K562 (cell line): ENCODE data around the gene ATRAID. TPM values are rescaled to one million over a fixed set of nuclear protein-coding genes. Genes with fewer than 3 reads are reported as not detected.

Experiments
- ATAC-seq: fragments of 200-7000 bp; cut with Tn5 transposase; 3 replicates; pipeline ENCODE4 v1.9.1; 2020; ENCODE audit warnings: moderate library complexity
- BruUV-seq: library from RNA; stranded (reverse); fragments of 400-500 nt; replicated peaks from 2 replicates; lab custom pipeline; 2021; lab: Mats Ljungman, UMichigan
- CTCF ChIA-PET: fragments of 300-600 bp; formaldehyde crosslinking; extraction: SDS; loops from one replicate; lab custom pipeline; 2021; ENCODE audit warnings: low intra/inter-chr PET ratio; lab: Yijun Ruan, JAX
- POLR2A ChIA-PET: fragments of 300-600, 350-650 bp; sonication (Branson Sonifier 250); formaldehyde crosslinking; extraction: SDS; loops from one replicate; lab custom pipeline; 2021; ENCODE audit warnings: antibody characterized with exemption, inconsistent platforms; lab: Yijun Ruan, JAX
- DNase-seq, 4 experiments: peaks; one replicate each; pipeline versions ENCODE4 v3.0.0 to v3.0.0-alpha.2; 2011 to 2018; ENCODE audit warnings: low spot score in 3 of 4, mixed read lengths in 3 of 4; ENCODE audit errors: extremely low read depth in 1 of 4
- FAIRE-seq: peaks from 2 replicates; lab custom pipeline; 2011; peaks lifted over from hg19 to GRCh38; lab: Jason Lieb, UNC
- H2AFZ ChIP-seq: 2 replicates; pipeline ENCODE4 v1.6.0; 2011; ENCODE audit warnings: low read depth, low read length, control low read depth, inconsistent platforms
- H3K27ac ChIP-seq: fragments of 200-600 bp; 3 replicates; pipeline ENCODE4 v1.8.0; 2011; ENCODE audit warnings: low read depth, mild to moderate bottlenecking, control low read depth, inconsistent platforms, low read length, moderate library complexity, mixed read lengths; ENCODE audit errors: extremely low read depth
- H3K27me3 ChIP-seq, 2 experiments: fragments of 300-600 bp in 1 of 2; 2 replicates in 1 of 2; 3 replicates in 1 of 2; pipeline versions ENCODE4 v1.6.0 to v1.8.0; 2011; ENCODE audit warnings: inconsistent platforms in 2 of 2, low read length in 2 of 2, mild to moderate bottlenecking in 1 of 2, mixed read lengths in 1 of 2, moderate library complexity in 1 of 2; ENCODE audit not compliant: control insufficient read depth in 2 of 2, insufficient read depth in 2 of 2
- H3K36me3 ChIP-seq: fragments of 300-600 bp; 3 replicates; pipeline ENCODE4 v1.8.0; 2011; ENCODE audit warnings: mild to moderate bottlenecking, low read length, inconsistent platforms; ENCODE audit not compliant: control insufficient read depth, insufficient read depth
- H3K4me1 ChIP-seq, 2 experiments: fragments of 200-600 bp in 1 of 2; replicated peaks in 1 of 2; 2 replicates in 1 of 2; 3 replicates in 1 of 2; pipeline versions ENCODE4 v1.5.1 to v1.8.0; 2011; ENCODE audit warnings: inconsistent platforms in 2 of 2, low read length in 2 of 2, mild to moderate bottlenecking in 1 of 2, mixed read lengths in 1 of 2, moderate library complexity in 1 of 2; ENCODE audit not compliant: control insufficient read depth in 2 of 2, insufficient read depth in 2 of 2
- H3K4me2 ChIP-seq: 2 replicates; pipeline ENCODE4 v1.6.1; 2011; ENCODE audit warnings: low read length, control low read depth, inconsistent platforms, mixed read lengths; ENCODE audit not compliant: insufficient read depth
- H3K4me3 ChIP-seq: fragments of 200-600 bp; sonication (generic), shearing (Covaris generic); 2 replicates; pipeline ENCODE4 v1.5.1; 2016; ENCODE audit warnings: control low read depth, inconsistent platforms
- H3K79me2 ChIP-seq: fragments of 200-600 bp; 3 replicates; pipeline ENCODE4 v1.8.0; 2011; ENCODE audit warnings: low read length, inconsistent platforms; ENCODE audit not compliant: control insufficient read depth, insufficient read depth
- H3K9ac ChIP-seq, 2 experiments: 2 replicates each; pipeline versions ENCODE4 v1.6.0 to v1.6.1; 2011; ENCODE audit warnings: low read depth in 2 of 2, low read length in 2 of 2, control low read depth in 1 of 2, inconsistent platforms in 1 of 2, mild to moderate bottlenecking in 1 of 2, mixed read lengths in 1 of 2; ENCODE audit not compliant: insufficient read depth in 1 of 2
- H3K9me1 ChIP-seq: one replicate; pipeline ENCODE4 v1.6.0; 2011; ENCODE audit warnings: inconsistent platforms, mild to moderate bottlenecking, low read length, moderate library complexity; ENCODE audit not compliant: control insufficient read depth, insufficient read depth
- H3K9me3 ChIP-seq: replicated peaks from 2 replicates; pipeline ENCODE4 v1.5.1; 2011; ENCODE audit warnings: low read depth, low read length, inconsistent platforms; ENCODE audit not compliant: control insufficient read depth, insufficient read depth
- H4K20me1 ChIP-seq: replicated peaks from 2 replicates; pipeline ENCODE4 v1.6.1; 2011; ENCODE audit warnings: low read length, inconsistent platforms, mixed read lengths; ENCODE audit not compliant: control insufficient read depth, insufficient read depth
- FOXA1 ChIP-seq: fragments of 450-650 bp; IDR thresholded peaks from 2 replicates; pipeline ENCODE4 v1.6.1; 2016; ENCODE audit warnings: mild to moderate bottlenecking, borderline replicate concordance
- HDAC3 ChIP-seq: fragments of 450-650 bp; IDR thresholded peaks from 2 replicates; pipeline ENCODE4 v1.6.1; 2018; ENCODE audit warnings: borderline replicate concordance, mild to moderate bottlenecking, moderate library complexity; ENCODE audit not compliant: partially characterized antibody
- HDAC8 ChIP-seq: fragments of 450-650 bp; IDR thresholded peaks from 2 replicates; pipeline ENCODE4 v1.6.1; 2016; ENCODE audit warnings: mild to moderate bottlenecking, missing genetic modification characterization, moderate library complexity, missing compliant biosample characterization
- HES1 ChIP-seq: fragments of 450-650 bp; IDR thresholded peaks from 2 replicates; pipeline ENCODE4 v1.6.1; 2016; ENCODE audit warnings: low read depth, mild to moderate bottlenecking, moderate library complexity
- KDM1A ChIP-seq, 2 experiments: fragments of 450-650 bp; IDR thresholded peaks; 2 replicates each; pipeline ENCODE4 v1.6.1; 2016; ENCODE audit warnings: mild to moderate bottlenecking in 2 of 2
- MTA1 ChIP-seq: fragments of 450-650 bp; IDR thresholded peaks from 2 replicates; pipeline ENCODE4 v1.6.1; 2017; ENCODE audit warnings: borderline replicate concordance
- NFXL1 ChIP-seq: fragments of 450-650 bp; formaldehyde crosslinking; IDR thresholded peaks from 2 replicates; pipeline ENCODE4 v1.4.0; 2021; ENCODE audit warnings: mild to moderate bottlenecking
- PHB2 ChIP-seq: fragments of 450-650 bp; IDR thresholded peaks from 2 replicates; pipeline ENCODE4 v1.6.1; 2017; ENCODE audit warnings: low read depth
- PKNOX1 ChIP-seq: fragments of 450-650 bp; IDR thresholded peaks from 2 replicates; pipeline ENCODE4 v1.6.1; 2016
- RB1 ChIP-seq: fragments of 450-650 bp; IDR thresholded peaks from 2 replicates; pipeline ENCODE4 v1.6.1; 2017; ENCODE audit warnings: low read depth, mild to moderate bottlenecking
- RBM15 ChIP-seq: fragments of 200-400 bp; formaldehyde crosslinking; IDR thresholded peaks from 2 replicates; pipeline ENCODE4 v1.6.1; 2018; ENCODE audit warnings: mild to moderate bottlenecking, low read length, moderate library complexity; ENCODE audit not compliant: insufficient read depth
- SMAD1 ChIP-seq: fragments of 150-350 bp; IDR thresholded peaks from 2 replicates; pipeline ENCODE4 v1.6.1; 2014; ENCODE audit warnings: low read length, low read depth; ENCODE audit not compliant: partially characterized antibody
- THRB ChIP-seq: fragments of 450-650 bp; formaldehyde crosslinking; conservative IDR thresholded peaks from 2 replicates; pipeline ENCODE4 v1.4.0; 2022; ENCODE audit warnings: mild to moderate bottlenecking, missing genetic modification characterization
- VEZF1 ChIP-seq: fragments of 200-800 bp; sonication (Bioruptor generic); IDR thresholded peaks from 2 replicates; pipeline ENCODE4 v1.6.1; 2017; ENCODE audit warnings: missing genetic modification characterization, missing compliant biosample characterization
- ZBTB7A ChIP-seq: IDR thresholded peaks from 2 replicates; pipeline ENCODE4 v1.6.1; 2011; ENCODE audit warnings: low read depth, mild to moderate bottlenecking, low read length, moderate library complexity, borderline replicate concordance; ENCODE audit not compliant: control insufficient read depth
- ZNF764 ChIP-seq: fragments of 250-450 bp; sonication (Bioruptor Pico); IDR thresholded peaks from 2 replicates; pipeline ENCODE4 v1.4.0; 2020; ENCODE audit warnings: low read depth, mild to moderate bottlenecking, moderate library complexity
- WGBS: fragments of 100-300 bp; shearing (Covaris generic); methylation state at CpG from one replicate; pipeline ENCODE4 v1.1.6; 2016; ENCODE audit warnings: low coverage, mixed read lengths; ENCODE audit not compliant: insufficient coverage; ENCODE audit errors: missing lambda C conversion rate; 5-methylcytosine and 5-hydroxymethylcytosine counted together
- in situ Hi-C: fragments of 300-500 bp; cut with MboI; formaldehyde crosslinking; loops from 4 replicates; pipeline ENCODE4 v1.15.0; 2018; ENCODE audit warnings: inconsistent platforms, mixed read lengths
- intact Hi-C: fragments of 100-400 bp; cut with micrococcal nuclease; formaldehyde crosslinking; loops from 2 replicates; pipeline ENCODE4 v1.14.2; 2022
- polyA plus RNA-seq, 8 experiments: library from polyadenylated mRNA; depleted of rRNA in 4 of 8; stranded (reverse) in 5 of 8; unstranded in 3 of 8; fragments of >200 nt; fragmentation: Nextera tagmentation in 2 of 8; fragmentation: Illumina TruSeq in 1 of 8; extraction: Ambion mirVana in 2 of 8; extraction: Trizol in 1 of 8; gene quantifications; 2 replicates each; pipeline versions ENCODE4 v1.2.1 to v1.2.3, GENCODE V29; 2011 to 2014; ENCODE audit warnings: inconsistent platforms in 1 of 8, missing spikeins in 1 of 8
- total RNA-seq, 7 experiments: library from RNA; depleted of rRNA in 6 of 7; stranded (reverse); fragments of >200 nt in 6 of 7; fragmentation: Illumina TruSeq in 2 of 7; extraction: Trizol in 2 of 7; gene quantifications; 2 replicates each; pipeline versions ENCODE4 v1.2.1 to v1.2.3, GENCODE V29; 2011 to 2021; ENCODE audit warnings: low replicate concordance in 1 of 7
- TF ChIP-seq, protein P1 (sequence below): fragments of 250-450 bp; sonication (Bioruptor Pico); IDR thresholded peaks from 2 replicates; pipeline ENCODE4 v1.9.0; 2021; ENCODE audit warnings: mild to moderate bottlenecking
- TF ChIP-seq, protein P2 (sequence below): IDR thresholded peaks from 2 replicates; pipeline ENCODE4 v1.6.1; 2014; ENCODE audit warnings: antibody characterized with exemption

ATRAID gene
- total and polyA plus RNA-seq, 9 of the 15 experiments (the other 6 are each of a cell fraction or from before 2014, with no cell fraction given) = 70.2 to 187 (median 108) TPM

DNA sequence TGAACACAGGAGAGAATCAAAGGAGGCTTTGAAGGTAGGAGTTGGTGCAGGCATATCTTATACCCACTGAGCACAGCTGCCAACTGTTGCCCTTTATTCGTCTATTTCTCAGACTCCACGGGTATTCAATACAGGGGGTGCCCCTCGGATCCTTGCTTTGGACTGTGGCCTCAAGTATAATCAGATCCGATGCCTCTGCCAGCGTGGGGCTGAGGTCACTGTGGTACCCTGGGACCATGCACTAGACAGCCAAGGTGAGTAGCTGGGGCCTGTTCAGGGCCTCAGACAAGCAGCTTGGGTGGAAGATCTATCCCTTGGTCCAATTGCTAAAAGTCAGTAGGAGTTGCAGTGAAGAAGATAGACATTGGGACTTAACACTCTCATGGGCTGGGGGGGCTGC is 10.6 kb downstream of the ATRAID start:
- Histone ChIP-seq H3K36me3 (peaks cover 93% of the 10 kb centered on the region), H3K4me2 (no peak overlapping the region), H4K20me1 (no peaks in the 10 kb centered on the region), H3K79me2 (peaks cover 35% of the 10 kb centered on the region), H3K9me1 (peaks cover 3% of the 10 kb centered on the region), H3K4me1 (peaks cover 10 to 13% of the 10 kb centered on the region in 2 experiments; a peak in 4 of 5 replicates), H3K9ac (no peak overlapping the region), H2AFZ (no peak overlapping the region), H3K4me3 (no peak overlapping the region), H3K9me3 (no peaks in the 10 kb centered on the region), H3K27me3 (no peaks in the 10 kb centered on the region), H3K27ac (no peak overlapping the region)
- intact Hi-C loops = no loop called here
- CTCF ChIA-PET = no interaction called here
- ATAC-seq (no peak), FAIRE-seq (no peak), DNase-seq (no peak)
- no TSS peak for BruUV-seq
- 95% methylated on average over 5 of the region's 5 CpGs for WGBS
- POLR2A ChIA-PET = interaction anchor here (0.6 to 0.9 kb wide), 3 partner anchors 10 to 120 kb away, joined by 3 to 4 read pairs (median 4); no protein-coding TSS in a partner anchor
- in situ Hi-C loops = no loop called here
- TF ChIP-seq RBM15 (no peak), RB1 (no peak), MTA1 (no peak), NFXL1 (CRISPR knock-in tag) (no peak), FOXA1 (no peak), THRB (CRISPR knock-in tag) (no peak), KDM1A (IDR thresholded peaks at IDR 0.05) (no peak), ZBTB7A (no peak), PKNOX1 (no peak), PHB2 (no peak), ZNF764 (CRISPR knock-in tag) (no peak), VEZF1 (CRISPR knock-in tag) (no peak), HDAC3 (no peak), HES1 (no peak), SMAD1 (no peak), HDAC8 (tag) (no peak)
- TF ChIP-seq, protein P1, sequence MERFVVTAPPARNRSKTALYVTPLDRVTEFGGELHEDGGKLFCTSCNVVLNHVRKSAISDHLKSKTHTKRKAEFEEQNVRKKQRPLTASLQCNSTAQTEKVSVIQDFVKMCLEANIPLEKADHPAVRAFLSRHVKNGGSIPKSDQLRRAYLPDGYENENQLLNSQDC (CRISPR knock-in tag) = no peak
- TF ChIP-seq, protein P2, sequence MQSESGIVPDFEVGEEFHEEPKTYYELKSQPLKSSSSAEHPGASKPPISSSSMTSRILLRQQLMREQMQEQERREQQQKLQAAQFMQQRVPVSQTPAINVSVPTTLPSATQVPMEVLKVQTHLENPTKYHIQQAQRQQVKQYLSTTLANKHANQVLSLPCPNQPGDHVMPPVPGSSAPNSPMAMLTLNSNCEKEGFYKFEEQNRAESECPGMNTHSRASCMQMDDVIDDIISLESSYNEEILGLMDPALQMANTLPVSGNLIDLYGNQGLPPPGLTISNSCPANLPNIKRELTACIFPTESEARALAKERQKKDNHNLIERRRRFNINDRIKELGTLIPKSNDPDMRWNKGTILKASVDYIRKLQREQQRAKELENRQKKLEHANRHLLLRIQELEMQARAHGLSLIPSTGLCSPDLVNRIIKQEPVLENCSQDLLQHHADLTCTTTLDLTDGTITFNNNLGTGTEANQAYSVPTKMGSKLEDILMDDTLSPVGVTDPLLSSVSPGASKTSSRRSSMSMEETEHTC = no peak
